ENCODE results near the gene SLC39A11.

- TF ChIP-seq PATZ1 (CRISPR knock-in tag; IDR thresholded peaks at IDR 0.05; ENCODE audit: borderline replicate concordance) (no peak), TSHZ2 (CRISPR knock-in tag; IDR thresholded peaks at IDR 0.05) (no peak), ZNF70 (CRISPR knock-in tag; IDR thresholded peaks at IDR 0.05) (no peak), ZNF8 (CRISPR knock-in tag; IDR thresholded peaks at IDR 0.05) (no peak), CSDC2 (CRISPR knock-in tag; IDR thresholded peaks at IDR 0.05) (no peak), PPARA (CRISPR knock-in tag; IDR thresholded peaks at IDR 0.05; ENCODE audit: borderline replicate concordance) (no peak), CSRNP3 (CRISPR knock-in tag; IDR thresholded peaks at IDR 0.05) (no peak), BACH2 (CRISPR knock-in tag; IDR thresholded peaks at IDR 0.05; ENCODE audit: borderline replicate concordance) (no peak), POU6F1 (CRISPR knock-in tag; IDR thresholded peaks at IDR 0.05; ENCODE audit: borderline replicate concordance, low read depth) (no peak), RARB (CRISPR knock-in tag; IDR thresholded peaks at IDR 0.05) (no peak), CREB5 (CRISPR knock-in tag; IDR thresholded peaks at IDR 0.05; ENCODE audit: low read depth) (no peak)
Measured at GRCh38 chr17:72597354-72598087, 495.0 kb downstream of the SLC39A11 start.

All from SK-N-SH treated with all-trans-retinoic acid at 6 μM for 48 hours (cell line).